DND-41 (cell line): Measurements from ENCODE around the gene STK25.

Experiments used
- EZH2 ChIP-seq: IDR thresholded peaks from 3 replicates; pipeline ENCODE4 v1.6.1; 2012; ENCODE audit warnings: borderline replicate concordance, low read depth, mild to moderate bottlenecking, moderate library complexity, low read length, inconsistent platforms; ENCODE audit not compliant: severe bottlenecking
- TF ChIP-seq, protein P1 (sequence below): IDR thresholded peaks from 2 replicates; pipeline ENCODE4 v1.5.1; 2012; ENCODE audit warnings: borderline replicate concordance, low read length, moderate library complexity, mild to moderate bottlenecking; ENCODE audit not compliant: poor library complexity, severe bottlenecking; ENCODE audit errors: extremely low read depth

DNA sequence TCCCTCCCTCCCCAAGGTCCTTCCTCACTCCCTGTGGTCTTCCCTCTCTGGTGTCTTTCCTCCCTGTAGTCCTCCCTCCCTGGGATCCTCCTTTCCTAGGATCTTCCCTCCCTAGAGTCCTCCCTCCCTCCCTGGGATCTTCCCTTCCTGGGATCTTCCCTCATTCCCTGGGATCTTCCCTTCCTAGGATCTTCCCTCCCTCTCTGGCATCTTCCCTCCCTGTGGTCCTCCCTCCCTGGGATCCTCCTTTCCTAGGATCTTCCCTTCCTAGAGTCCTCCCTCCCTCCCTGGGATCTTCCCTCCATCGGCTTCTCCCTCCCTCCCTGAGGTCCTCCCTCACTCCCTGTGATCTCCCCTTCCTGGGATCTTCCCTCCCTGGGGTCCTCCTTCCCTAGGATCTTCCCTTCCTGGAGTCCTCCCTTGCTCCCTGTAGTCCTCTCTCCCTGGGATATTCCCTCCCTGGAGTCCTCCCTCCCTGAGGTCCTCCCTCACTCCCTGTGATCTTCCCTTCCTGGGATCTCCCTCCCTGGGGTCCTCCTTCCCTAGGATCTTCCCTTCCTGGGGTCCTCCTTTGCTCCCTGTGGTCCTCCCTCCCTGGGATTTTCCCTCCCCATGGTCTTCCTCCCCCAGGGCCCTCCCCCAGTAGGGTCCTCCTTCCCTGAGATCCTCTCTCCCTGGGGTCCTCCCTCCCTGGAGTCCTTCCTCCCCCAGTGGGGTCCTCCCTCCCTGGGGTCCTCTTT lies 23.0 kb downstream of the STK25 start:
- TF ChIP-seq, protein P1, sequence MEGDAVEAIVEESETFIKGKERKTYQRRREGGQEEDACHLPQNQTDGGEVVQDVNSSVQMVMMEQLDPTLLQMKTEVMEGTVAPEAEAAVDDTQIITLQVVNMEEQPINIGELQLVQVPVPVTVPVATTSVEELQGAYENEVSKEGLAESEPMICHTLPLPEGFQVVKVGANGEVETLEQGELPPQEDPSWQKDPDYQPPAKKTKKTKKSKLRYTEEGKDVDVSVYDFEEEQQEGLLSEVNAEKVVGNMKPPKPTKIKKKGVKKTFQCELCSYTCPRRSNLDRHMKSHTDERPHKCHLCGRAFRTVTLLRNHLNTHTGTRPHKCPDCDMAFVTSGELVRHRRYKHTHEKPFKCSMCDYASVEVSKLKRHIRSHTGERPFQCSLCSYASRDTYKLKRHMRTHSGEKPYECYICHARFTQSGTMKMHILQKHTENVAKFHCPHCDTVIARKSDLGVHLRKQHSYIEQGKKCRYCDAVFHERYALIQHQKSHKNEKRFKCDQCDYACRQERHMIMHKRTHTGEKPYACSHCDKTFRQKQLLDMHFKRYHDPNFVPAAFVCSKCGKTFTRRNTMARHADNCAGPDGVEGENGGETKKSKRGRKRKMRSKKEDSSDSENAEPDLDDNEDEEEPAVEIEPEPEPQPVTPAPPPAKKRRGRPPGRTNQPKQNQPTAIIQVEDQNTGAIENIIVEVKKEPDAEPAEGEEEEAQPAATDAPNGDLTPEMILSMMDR = no peak
- no peak for TF ChIP-seq EZH2
